ENCODE measurements around the gene CTBP2.

GRCh38 chr10:125192620-125193019 is 32.3 kb upstream of the CTBP2 start:
- TF ChIP-seq POLR2A (IDR thresholded peaks at IDR 0.05; ENCODE audit: low read depth) (no peak), POLR2AphosphoS5 (IDR thresholded peaks at IDR 0.05) (no peak), CTCF (IDR thresholded peaks at IDR 0.05) (no peak), EP300 (IDR thresholded peaks at IDR 0.05) (no peak)
